HCT116 (cell line): Measurements from ENCODE around the gene SLC25A41.

Experiments
- CTCF ChIP-seq, 3 experiments: fragments of 200-600 bp in 1 of 3; sonication (generic) in 1 of 3; IDR thresholded peaks in 2 of 3; conservative IDR thresholded peaks in 1 of 3; 2 replicates each; pipeline ENCODE4 v1.5.1; 2012 to 2017; ENCODE audit warnings: low read depth in 2 of 3, low read length in 2 of 3, antibody characterized with exemption in 1 of 3, borderline replicate concordance in 1 of 3, control low read depth in 1 of 3, mild to moderate bottlenecking in 1 of 3, mixed read lengths in 1 of 3, mixed run types in 1 of 3, moderate library complexity in 1 of 3; ENCODE audit not compliant: insufficient read depth in 1 of 3
- EZH2 ChIP-seq: fragments of 200-600 bp; sonication (generic); IDR thresholded peaks from 2 replicates; pipeline ENCODE4 v1.6.1; 2017; ENCODE audit warnings: antibody characterized with exemption, mixed run types
- FOSL1 ChIP-seq: IDR thresholded peaks from 2 replicates; pipeline ENCODE4 v1.6.1; 2012; ENCODE audit warnings: low read depth
- POLR2A ChIP-seq: IDR thresholded peaks from 2 replicates; pipeline ENCODE4 v1.7.0; 2011; ENCODE audit warnings: borderline replicate concordance; ENCODE audit not compliant: insufficient read depth, insufficient read length; ENCODE audit errors: extremely low read depth
- RAD21 ChIP-seq: IDR thresholded peaks from 2 replicates; pipeline ENCODE4 v1.6.1; 2012; ENCODE audit warnings: low read depth, mild to moderate bottlenecking
- REST ChIP-seq: IDR thresholded peaks from 2 replicates; pipeline ENCODE4 v1.6.1; 2012; ENCODE audit warnings: low read depth
- SRF ChIP-seq: IDR thresholded peaks from 2 replicates; pipeline ENCODE4 v1.6.1; 2012; ENCODE audit warnings: low read depth
- ZFX ChIP-seq: fragments of 450-650 bp; IDR thresholded peaks from 2 replicates; pipeline ENCODE4 v1.6.1; 2017
- ZNF274 ChIP-seq: fragments of 200-500 bp; sonication (Bioruptor generic); IDR thresholded peaks from 2 replicates; pipeline ENCODE4 v1.6.1; 2014; ENCODE audit warnings: mild to moderate bottlenecking, low read depth, low read length, inconsistent platforms

- TF ChIP-seq SRF (no peak), CTCF (IDR thresholded peaks at IDR 0.05 in 2 of 3, conservative IDR thresholded peaks at IDR 0.05 in 1 of 3; ENCODE audit: borderline replicate concordance in 1 of 3, insufficient read depth in 1 of 3, low read depth in 2 of 3, low read length in 2 of 3) (no peak), ZNF274 (no peak), POLR2A (no peak), ZFX (no peak), EZH2 (no peak), REST (no peak), RAD21 (no peak), FOSL1 (no peak)
Observed at GRCh38 chr19:6423499-6424194, 9.9 kb downstream of the SLC25A41 start.
